NCI-H748 (cell line): ENCODE data around the gene TENM3.

Experiments used
- DNase-seq: peaks from one replicate; lab custom pipeline; 2025; ENCODE audit not compliant: unreplicated experiment; lab: John Stamatoyannopoulos, UW

Gene TENM3

DNA sequence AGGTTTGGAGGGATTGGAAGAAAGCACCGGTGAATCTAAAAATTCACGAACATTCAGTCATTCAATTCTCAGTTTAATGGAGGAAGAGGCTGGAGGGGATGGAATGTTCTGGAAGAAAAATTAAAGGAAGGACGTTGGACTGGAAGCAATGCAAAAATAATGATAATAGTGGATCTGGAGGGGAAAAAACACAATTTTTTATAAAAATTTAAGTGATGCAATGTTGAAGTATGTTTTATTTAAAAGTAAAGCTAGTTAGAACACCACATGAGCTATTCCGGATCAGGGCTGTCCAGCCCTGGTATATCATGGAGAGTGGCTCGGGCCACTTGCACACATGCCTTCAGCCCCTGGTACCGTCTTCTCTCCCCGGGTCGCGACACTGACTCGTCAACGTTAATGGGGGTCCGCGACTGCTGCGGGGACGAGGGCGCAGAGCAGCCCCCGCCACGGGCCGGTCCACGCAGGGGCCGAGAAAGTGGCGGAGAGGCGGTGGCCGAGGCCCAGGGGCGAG, 204.6 kb downstream of the TENM3 start:
- peak; percentile 29 for DNase-seq

DNA sequence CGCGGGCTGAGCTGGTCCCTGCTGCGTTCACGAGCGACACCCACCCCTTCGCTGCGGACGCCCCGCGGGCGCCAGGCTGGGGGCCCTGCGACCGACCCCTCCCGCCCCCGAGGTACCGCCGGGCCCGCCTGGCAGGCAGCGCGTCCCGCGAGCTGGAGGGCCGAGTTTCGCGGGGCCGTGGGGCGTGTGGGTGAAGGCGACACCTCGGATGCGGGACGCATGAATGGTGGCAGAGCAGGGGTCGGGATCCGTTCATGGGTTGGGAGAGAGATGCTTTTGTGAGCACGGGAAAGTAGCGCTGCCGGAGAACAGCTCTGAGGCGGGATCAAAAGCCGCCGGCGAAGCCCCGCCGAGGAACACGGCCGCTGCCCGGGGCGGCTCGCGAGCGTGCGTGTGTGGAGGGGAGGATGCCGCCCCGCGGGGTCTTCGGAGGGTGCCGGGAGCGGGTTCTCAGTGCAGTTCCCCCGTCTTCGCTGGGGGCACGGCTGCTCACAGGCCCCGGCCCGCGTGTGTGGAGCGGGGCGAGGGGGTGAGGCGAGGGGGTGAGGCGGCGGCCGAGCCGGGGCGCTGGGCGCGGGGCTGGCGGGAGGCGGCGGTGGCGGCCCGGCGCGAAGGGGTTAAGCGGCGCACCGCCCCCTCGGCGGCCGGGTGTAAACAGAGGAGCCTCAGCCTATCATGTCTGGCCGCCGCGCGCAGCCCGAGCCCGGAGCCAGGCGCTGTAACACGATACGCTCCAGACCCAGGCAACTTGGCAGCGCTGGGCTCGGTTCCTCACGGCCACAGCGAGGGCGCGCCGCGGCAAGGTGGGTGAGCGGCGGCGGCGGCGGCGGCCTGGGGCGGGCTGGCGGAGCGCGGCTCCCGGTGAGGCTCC, 205.3 kb downstream of the TENM3 start:
- peak; percentile 93 for DNase-seq

DNA sequence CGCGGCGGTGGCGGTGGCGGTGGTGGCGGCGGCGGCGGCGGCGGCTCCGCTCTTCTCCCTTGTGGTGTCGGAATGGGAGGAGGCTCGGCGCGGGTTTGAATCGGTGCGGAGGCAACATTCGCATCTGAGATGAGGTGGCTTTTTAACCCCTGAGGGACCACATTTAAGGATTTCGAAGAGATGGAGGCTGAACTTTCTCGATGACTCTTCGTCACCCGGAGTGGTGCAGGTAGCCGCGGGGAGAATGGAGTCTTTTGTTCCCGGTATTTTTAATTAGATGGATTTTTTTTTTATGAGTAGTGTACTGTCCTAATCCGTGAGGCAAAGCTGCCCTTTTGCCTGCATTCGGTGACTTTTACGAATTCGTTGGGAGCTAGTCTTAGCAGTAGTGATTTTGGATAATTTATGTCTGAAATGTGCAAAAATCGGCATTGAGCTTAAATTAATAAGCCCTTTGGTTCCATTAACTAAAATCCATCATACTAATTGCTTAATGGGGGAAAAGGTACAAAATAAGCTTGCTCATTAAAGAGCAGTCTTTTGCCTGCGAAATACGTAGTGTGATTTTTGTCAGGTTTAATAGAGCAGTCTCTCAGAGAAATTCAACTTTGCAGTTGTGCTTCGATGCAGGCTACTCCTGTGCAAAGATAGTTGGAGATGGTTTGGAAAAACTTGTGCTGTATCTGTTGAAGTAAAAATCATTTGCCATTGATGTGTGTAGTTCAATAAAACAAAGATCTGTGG, 206.2 kb downstream of the TENM3 start:
- peak; percentile 80 for DNase-seq

DNA sequence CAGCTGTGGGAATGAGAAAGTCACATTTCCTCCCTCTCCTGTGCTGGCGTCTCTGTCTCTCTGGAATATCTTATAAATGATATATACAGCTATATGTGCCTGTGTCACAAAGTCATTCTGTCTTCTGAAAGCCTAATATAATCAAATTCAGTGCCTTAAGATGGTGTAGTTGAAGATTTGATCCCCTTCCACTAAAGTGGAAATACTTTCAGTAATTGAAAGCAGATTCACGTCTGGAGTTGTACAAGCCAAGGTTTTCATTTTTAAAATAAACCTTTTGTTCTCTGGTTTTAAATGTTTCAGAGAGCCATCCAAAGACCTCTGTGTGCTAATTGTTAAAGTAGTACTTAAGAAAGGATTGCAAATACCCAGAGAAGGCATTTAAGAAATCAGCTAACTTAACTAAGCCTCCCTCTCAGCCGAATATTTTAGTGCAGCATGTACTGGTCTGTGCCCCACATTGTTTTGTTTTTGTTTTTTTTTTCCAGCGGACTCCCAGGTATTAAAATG, 206.8 kb downstream of the TENM3 start:
- DNase-seq: no peak

DNA sequence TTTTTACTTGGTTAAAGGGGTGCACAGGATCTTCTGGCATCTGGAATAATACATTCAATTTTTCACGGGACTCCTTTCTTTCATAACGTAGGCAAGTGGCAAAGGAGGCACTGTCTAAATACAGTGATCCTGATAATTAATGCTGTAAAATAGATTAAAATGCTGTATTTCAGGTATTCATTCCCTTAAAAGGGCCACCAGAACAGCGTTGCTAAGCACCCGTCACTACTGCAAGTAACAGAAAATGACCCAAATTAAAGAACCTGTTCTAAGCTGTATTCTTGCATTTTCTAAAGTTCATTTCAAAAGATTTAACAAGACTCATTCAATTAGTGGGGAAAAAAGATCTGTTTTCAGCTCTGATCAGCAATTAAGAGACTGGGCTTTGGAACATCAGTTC, 208.2 kb downstream of the TENM3 start:
- no peak for DNase-seq

DNA sequence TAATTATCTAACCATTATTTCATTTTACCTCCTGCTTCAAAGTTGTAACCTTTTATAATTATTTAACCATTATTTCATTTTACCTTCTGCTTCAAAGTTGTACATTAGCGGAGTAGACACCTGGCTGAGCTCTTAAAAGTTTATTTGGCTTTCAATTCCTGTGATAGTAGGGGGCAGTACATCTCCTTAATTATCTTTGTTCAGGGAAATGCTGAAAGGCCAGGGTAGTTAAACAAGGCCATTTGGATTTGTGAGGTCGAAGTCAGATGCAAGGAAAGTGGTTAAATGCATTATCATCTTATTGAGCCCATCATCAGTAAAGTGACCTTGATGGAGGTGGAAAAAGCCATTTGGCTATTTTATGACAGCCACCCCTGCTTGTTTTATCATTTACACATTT, 210.6 kb downstream of the TENM3 start:
- DNase-seq: peak; percentile 91

DNA sequence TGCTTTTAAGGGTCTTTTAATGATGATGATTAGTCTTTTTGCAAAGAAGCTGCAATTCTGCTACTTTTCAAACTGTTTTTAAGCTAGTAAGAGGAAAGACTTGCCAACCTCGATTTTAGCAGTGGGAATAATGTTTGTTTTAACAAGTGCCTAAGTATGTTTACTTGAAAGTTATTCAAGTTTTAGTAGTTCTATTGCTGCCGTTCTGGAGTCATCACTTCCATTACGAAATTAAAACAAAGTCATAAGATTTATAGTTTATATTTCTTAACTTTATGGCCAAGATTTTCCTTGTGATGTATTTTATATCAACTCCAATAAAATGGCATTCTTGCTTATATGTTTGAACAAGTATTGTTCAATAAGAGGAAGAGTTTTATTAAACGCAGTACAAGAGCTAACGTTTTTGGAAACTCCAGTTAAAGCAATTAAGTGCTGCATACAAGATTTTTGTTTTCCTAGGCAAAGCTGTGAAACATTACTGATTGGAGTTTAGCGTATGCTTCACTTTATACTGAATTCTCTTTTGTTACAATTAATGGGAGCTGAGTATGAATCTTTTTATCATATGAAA, 211.3 kb downstream of the TENM3 start:
- peak; percentile 16 for DNase-seq

DNA sequence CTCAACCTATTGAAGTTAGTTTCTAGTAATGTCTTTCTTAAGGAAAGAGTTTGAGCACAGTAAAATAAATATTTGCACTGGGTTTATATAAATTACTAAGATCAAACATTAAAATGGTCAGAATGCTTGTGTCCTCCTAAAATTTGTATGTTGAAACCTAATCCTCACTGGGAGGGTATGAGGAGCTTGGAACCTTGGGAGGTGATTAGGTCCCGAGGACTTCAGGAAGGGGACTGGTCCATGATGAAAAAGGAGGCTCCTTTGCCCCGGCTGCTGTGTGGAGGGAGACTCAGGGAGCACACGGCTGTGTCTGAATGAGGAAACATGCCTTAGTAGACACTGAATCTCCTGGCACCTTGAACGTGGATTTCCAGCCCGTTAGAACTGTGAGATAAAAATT, 221.9 kb downstream of the TENM3 start:
- no peak for DNase-seq

DNA sequence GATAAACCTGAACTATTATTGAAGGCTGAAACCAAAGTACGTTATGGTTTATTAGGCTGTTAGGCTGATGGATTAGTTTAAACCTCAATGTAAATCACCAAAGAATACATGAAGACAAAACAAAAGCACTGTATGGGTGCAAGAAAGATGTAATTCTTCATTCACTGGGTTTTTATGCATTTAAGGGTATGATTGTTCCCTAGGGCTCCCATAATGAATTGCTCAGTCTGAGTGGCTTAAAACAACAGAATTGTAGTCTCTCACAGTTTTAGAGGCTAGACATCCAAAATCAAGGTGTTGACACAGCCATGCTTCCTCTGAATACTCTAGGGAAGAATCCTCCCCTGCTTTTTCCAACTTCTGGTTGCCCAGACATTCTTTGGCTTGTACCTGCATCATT, 222.8 kb downstream of the TENM3 start:
- no peak for DNase-seq

DNA sequence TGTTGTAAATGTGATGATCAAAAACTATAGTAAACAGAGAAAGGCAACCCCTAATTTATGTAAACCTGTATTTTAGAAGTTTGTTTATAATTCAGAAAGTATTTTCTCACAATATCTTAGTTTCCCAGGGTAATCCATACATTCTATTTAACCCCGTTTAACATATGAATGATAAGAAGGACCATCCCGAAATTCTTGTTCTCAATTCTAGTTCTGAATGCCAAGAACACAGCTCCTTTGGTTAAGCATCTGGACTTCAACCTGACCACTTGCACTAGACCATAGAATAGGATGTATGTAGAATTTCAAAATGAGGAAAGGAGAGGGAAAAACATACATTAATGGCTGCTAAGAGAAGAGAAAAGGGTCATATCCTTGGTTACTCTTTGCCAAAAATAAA, 227.0 kb downstream of the TENM3 start:
- no peak for DNase-seq

DNA sequence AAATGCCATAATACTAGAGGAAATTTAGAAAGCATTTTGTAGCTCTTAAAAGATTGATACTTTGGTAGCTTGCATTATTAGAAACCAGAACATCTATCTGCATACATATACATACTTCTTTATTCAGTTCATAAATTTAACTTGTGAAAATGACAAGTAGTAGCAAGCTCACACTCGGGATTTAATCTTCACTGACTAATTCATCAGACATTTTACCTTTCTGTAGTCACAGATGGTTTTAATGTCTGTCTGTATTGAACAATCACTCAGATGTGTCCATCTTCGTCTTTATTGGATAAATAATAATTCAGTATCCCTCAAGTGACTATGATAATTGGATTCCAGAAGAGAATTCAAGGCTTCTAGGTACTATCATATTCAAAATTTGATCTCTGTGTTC, 232.3 kb downstream of the TENM3 start:
- DNase-seq: no peak

DNA sequence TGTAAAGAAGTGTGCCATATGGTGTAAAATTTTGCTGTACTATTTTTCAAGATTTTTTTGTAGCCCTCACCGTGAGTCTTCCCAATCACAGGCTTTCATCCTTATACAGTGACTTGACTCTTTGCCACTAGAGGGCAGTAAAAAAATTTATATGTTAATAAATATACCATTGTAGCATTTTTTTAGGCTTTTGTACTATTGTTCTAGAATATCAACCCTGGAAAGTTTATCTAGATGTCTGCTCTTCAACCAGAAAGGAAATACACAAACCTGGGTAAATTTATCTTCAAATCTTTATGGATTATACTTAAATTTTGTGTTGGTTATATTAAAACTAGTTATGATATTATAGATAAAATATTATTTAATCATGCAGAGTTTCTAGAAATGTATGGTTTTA, 235.3 kb downstream of the TENM3 start:
- peak; percentile 68 for DNase-seq

DNA sequence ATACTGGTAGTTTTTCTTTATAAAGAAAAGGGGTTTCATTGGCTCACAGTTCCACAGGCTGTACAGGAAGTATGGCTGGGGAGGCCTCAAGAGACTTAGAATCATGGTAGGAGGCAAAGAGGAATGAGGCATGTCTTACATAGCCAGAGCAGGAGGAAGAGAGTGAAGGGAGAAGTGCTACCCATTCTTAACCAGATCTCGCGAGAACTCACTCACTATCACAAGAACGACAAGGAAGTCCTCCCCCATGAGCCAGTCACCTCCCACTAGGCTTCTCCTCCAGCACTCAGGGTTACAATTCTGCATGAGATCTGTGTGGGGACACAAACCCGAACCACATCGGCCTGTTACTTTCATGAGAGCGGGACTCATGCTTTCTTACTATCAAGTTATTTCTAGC, 240.5 kb downstream of the TENM3 start:
- DNase-seq: no peak

DNA sequence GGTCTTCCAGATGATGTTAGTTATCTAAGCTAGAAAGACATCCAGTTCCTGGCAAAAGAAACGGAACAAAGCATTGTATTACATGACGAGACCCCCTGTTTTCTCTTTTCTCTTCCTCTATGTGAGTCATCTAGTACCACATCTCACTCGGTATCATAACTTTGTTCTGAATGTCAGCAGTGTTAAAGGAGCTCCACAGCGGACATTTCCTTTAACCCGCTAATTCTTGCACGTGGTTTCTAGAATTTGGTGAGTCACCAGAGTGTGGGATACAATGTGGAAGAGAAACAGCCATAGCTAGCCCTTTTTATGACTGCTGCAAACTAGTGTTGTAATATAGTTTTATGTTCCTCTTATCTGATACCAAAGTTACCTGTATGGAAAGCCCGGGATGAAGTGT, 243.7 kb downstream of the TENM3 start:
- DNase-seq: no peak

DNA sequence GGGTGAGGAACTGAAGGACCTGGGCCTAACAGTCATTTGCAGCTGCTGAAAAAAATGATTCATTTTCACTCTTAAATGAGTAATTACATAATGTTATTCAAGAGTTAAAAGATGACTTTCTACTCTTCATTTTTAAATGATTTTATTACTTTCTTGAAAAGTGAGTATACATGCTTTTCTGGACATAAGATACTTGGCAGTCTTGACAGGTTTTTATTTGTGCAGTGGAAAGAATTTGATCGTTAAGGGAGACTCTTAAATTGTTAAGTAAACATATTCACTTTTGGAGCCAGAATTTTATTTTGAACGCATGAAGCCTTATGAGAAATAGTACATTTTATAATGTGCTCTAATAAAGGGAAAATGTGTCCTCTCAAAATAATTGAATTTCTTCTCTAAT, 245.7 kb downstream of the TENM3 start:
- no peak for DNase-seq

DNA sequence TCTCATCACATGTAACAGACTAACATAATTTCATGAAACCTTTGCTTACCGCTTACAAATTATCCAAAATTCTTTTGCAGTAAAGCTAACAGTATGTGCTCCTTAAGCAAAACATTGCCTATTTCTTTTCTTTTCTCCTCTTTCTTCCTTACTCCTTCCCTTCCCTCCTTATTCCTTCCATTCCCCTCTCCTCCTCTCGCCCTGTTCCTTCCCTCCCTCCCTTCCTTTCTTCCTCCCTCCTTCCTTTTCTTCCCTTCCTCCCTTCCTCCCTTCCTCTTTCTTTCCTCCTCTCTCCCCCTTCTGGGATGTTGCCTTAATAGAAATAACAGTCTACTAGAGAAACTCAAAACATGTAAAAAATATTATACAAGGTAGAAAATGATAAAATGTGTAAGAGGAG, 246.4 kb downstream of the TENM3 start:
- DNase-seq: no peak

DNA sequence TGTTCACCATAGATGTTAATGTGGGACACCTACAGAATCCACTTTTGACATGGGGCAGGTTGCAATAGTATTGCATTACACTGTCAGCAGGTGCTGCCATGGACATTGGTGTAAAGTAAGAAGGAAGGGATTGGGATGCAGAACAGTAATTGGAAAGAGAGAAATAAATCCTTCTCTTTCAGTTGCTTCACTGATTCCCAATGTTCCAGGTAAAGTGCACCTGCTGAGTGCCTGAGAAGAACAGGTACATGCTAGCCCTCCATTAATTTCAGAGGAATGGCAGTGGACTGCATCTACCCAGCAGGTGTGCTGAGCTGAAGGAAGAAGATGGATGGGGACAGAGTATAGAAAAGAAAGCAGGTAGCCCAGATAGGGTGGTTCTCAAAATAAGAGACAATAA, 248.5 kb downstream of the TENM3 start:
- no peak for DNase-seq

DNA sequence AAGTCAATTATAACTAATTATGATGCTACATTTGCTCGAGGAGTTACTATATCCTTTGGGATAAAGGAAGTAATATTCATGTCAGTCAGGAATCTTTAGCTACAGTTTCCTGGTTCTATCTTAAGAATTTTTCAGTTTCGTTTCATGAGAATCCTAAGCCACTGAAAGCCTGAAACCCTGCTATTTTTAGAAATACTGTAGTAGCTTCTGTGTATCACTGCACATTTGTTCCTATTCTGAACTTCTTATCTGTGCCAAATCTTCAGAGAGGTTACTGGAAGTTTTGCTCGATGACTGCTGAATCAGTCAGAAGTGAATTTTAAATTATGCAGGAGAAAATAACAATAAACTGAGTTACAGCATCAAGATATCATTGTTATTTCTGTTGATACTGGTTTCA, 249.2 kb downstream of the TENM3 start:
- DNase-seq: no peak

DNA sequence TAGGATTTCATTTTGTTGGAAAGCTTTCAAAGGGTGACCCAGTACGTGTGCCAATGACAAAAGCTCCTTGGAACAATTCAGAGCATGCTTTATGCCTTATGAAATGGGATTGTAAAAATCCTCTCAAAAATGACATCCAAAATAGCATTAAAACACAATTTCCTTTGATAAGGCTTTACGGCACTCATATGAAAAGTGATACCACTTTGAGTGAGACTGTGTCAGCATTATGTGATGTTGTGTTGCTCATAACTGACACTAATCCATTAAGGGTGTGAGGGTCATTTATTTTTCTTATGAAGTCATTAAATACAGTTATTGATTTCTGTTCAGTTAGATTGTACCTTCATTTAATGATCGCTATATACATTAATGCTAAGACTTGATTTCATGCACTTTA, 250.2 kb downstream of the TENM3 start:
- no peak for DNase-seq

DNA sequence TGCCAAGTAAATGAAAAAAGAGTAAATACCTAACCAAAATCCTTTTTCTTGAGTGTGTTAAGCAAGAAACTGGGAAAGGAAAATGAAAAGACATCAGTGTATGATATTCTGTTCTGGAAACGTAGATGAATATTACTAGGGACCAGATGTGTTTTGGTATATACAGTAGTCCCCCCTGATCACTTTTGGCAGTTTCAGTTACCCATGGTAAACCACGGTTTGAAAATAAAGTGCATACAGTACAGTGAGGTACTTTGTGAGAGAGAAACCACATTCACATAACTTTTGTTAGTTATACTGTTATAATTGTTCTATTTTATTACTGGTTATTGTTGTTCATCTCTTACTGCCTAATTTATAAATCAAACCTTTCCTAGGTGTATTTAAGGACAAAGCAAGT, 250.9 kb downstream of the TENM3 start:
- DNase-seq: no peak

DNA sequence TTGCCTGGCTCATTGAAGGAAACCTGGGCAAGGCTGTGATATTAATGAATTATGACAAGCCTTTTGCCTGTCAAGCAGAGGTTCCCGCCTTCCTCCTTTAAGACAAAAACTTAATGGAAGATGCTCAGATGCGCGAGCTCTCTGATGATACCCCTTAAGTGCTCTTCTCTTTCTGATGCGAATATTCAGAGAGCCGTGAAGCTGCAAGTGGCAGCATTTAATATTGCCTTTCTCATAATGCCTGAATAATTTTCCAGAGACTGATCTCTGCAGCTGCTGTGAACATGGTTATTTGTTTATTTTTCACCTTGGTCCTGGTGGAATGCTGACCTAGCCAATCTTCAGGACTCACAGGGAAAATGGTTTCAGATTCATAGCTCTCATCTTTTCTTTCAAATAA, 251.8 kb downstream of the TENM3 start:
- no peak for DNase-seq
